Activated CD4-positive, alpha-beta T cell treated with anti-CD3 and anti-CD28 coated beads, Interleukin-2, amount 10 ng/mL, durations not matched to agents 24 days and 14 days (primary cell): ENCODE results near the gene FXYD3. TPM values are rescaled to one million over a fixed set of nuclear protein-coding genes. Genes with fewer than 3 reads are reported as not detected.
A peak's percentile ranks its signal among the peaks of the same experiment; 100 is the strongest.

ENCODE experiments used
- DNase-seq: peaks from one replicate; pipeline ENCODE4 v3.0.0; 2022
- H3K27ac Mint-ChIP-seq: one replicate; pipeline ENCODE4 v1.8.0; 2022; ENCODE audit warnings: mild to moderate bottlenecking, mixed read lengths
- H3K27me3 Mint-ChIP-seq: one replicate; pipeline ENCODE4 v1.8.0; 2022; ENCODE audit warnings: mixed read lengths
- H3K36me3 Mint-ChIP-seq: one replicate; pipeline ENCODE4 v1.8.0; 2022; ENCODE audit warnings: low read depth, mild to moderate bottlenecking, mixed read lengths
- H3K4me1 Mint-ChIP-seq: one replicate; pipeline ENCODE4 v1.8.0; 2021; ENCODE audit warnings: mixed read lengths
- H3K4me3 Mint-ChIP-seq: one replicate; pipeline ENCODE4 v1.8.0; 2022; ENCODE audit warnings: mild to moderate bottlenecking, moderate library complexity, mixed read lengths
- H3K9me3 Mint-ChIP-seq: one replicate; pipeline ENCODE4 v1.8.0; 2021; ENCODE audit warnings: mixed read lengths
- intact Hi-C: fragments of 100-400 bp; cut with micrococcal nuclease; formaldehyde crosslinking; loops from one replicate; pipeline ENCODE4 v1.15.1; 2023
- total RNA-seq: library from RNA; stranded (reverse); gene quantifications from 2 replicates; pipeline ENCODE4 v1.2.3, GENCODE V29; 2022

FXYD3 gene
- total RNA-seq, 1 donor from 2014 or later = not detected

- H3K36me3 Mint-ChIP-seq = peaks cover 93% of the 10 kb centered on the region
- H3K27me3 Mint-ChIP-seq = no peaks in the 10 kb centered on the region
- no peak overlapping the region for H3K4me3 Mint-ChIP-seq
- peaks cover 31% of the 10 kb centered on the region for H3K4me1 Mint-ChIP-seq
- no peak overlapping the region for H3K27ac Mint-ChIP-seq
- peaks cover 36% of the 10 kb centered on the region for H3K9me3 Mint-ChIP-seq
- DNase-seq = no peak
- intact Hi-C loops = no loop called here
Measured at GRCh38 chr19:35165200-35166058, 49.8 kb downstream of the FXYD3 start.

DNA sequence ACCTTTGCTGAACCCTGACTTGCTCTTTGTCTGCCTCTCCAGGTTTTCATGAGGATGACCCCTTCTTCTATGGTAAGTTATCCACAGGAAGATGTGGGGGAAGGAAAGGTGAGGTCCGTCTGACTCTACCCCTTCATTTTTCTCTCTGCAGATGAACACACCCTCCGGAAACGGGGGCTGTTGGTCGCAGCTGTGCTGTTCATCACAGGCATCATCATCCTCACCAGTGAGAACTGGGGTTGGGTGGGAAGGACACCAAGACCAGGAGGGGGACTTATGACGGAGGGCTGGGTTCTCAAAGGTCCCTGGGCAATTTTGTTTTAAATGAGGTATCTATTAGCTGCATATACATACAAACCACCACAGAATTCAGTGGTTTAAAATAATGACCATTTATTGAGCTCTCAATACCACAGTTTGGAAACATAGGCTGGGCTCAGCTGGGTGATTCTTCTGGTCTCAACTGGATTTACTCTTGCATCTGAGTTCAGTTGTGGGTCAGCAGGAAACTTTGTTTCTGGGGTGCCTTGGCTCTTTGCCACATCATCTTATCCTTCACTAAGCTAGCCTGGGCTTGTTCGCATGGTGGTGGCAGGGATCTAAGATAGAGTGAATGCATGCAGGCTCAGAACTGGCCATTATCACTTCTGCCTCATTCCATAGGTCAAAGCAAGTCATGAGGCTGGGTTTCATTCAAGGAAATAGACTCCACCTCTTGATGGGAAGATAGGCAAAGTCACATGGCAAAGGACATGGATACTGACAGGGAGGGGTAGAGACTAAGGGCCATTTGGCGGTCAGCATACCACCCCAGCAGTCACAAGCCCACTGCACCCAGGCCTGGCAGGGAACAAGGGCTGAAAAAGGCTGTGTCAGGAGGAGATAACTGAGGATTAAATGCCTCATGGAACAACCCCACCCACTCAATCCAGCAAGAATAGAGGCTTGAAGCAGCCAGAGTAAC is 50.8 kb downstream of the FXYD3 start:
- H3K4me3 Mint-ChIP-seq = peak overlapping the region; percentile 32
- H3K27ac Mint-ChIP-seq = peak overlapping the region; percentile 84
- intact Hi-C loops = no loop called here
- peaks cover 90% of the 10 kb centered on the region for H3K36me3 Mint-ChIP-seq
- H3K9me3 Mint-ChIP-seq = peaks cover 30% of the 10 kb centered on the region
- H3K27me3 Mint-ChIP-seq = no peaks in the 10 kb centered on the region
- H3K4me1 Mint-ChIP-seq = peaks cover 32% of the 10 kb centered on the region
- no peak for DNase-seq

GRCh38 chr19:35167251-35168119 is 51.9 kb downstream of the FXYD3 start:
- Mint-ChIP-seq H3K4me1 (peaks cover 34% of the 10 kb centered on the region), H3K4me3 (peak overlapping the region; percentile 32), H3K27ac (peak overlapping the region; percentile 84), H3K27me3 (no peaks in the 10 kb centered on the region), H3K9me3 (peaks cover 22% of the 10 kb centered on the region), H3K36me3 (peaks cover 88% of the 10 kb centered on the region)
- intact Hi-C loops = no loop called here
- DNase-seq = no peak

DNA sequence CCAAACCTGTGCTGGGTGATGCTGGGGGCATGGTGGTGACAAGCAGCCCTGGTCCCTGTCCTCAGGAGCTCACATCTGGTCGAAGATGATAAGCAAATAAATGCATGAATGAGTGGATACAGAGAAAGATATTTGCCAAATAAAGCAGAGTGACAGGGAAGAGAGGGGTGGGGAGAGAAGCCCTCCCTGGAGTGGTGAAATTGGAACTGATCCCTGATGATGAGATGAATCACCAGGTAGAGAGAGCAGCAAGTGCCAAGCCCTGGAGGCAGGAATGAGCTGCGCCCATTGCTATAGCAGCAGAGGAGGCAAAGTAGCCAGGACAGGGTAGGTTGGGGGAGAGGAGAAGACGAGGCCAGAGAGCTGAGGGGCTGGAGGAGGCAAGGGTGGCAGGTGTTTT is 52.6 kb downstream of the FXYD3 start:
- H3K36me3 Mint-ChIP-seq = peaks cover 88% of the 10 kb centered on the region
- H3K4me3 Mint-ChIP-seq = no peak overlapping the region
- H3K4me1 Mint-ChIP-seq = peaks cover 34% of the 10 kb centered on the region
- no peaks in the 10 kb centered on the region for H3K27me3 Mint-ChIP-seq
- no peak for DNase-seq
- intact Hi-C loops = no loop called here
- H3K27ac Mint-ChIP-seq = peak overlapping the region; percentile 40
- peaks cover 19% of the 10 kb centered on the region for H3K9me3 Mint-ChIP-seq

GRCh38 chr19:35169221-35169995 is 53.8 kb downstream of the FXYD3 start:
- H3K27ac Mint-ChIP-seq = peak overlapping the region; percentile 81
- H3K4me1 Mint-ChIP-seq = peaks cover 34% of the 10 kb centered on the region
- intact Hi-C loops = no loop called here
- peaks cover 12% of the 10 kb centered on the region for H3K9me3 Mint-ChIP-seq
- no peak for DNase-seq
- H3K36me3 Mint-ChIP-seq = peaks cover 81% of the 10 kb centered on the region
- H3K27me3 Mint-ChIP-seq = no peaks in the 10 kb centered on the region
- H3K4me3 Mint-ChIP-seq = no peak overlapping the region

- Mint-ChIP-seq H3K27ac (peak overlapping the region; percentile 60), H3K9me3 (peaks cover 7% of the 10 kb centered on the region), H3K36me3 (peaks cover 70% of the 10 kb centered on the region), H3K4me1 (peaks cover 34% of the 10 kb centered on the region), H3K4me3 (no peak overlapping the region), H3K27me3 (no peaks in the 10 kb centered on the region)
- intact Hi-C loops = no loop called here
- DNase-seq = no peak
Measured at GRCh38 chr19:35170359-35171061, 54.9 kb downstream of the FXYD3 start.

GRCh38 chr19:35171730-35172129 is 56.1 kb downstream of the FXYD3 start:
- peaks cover 58% of the 10 kb centered on the region for H3K36me3 Mint-ChIP-seq
- DNase-seq = no peak

More at GRCh38 chr19:35171730-35172129, 56.1 kb downstream of the FXYD3 start:
- H3K9me3 Mint-ChIP-seq = no peaks in the 10 kb centered on the region
- H3K27me3 Mint-ChIP-seq = no peaks in the 10 kb centered on the region
- peaks cover 28% of the 10 kb centered on the region for H3K4me1 Mint-ChIP-seq
- H3K27ac Mint-ChIP-seq = peak overlapping the region; percentile 65
- H3K4me3 Mint-ChIP-seq = no peak overlapping the region
- intact Hi-C loops = no loop called here

Other genes with a start within 250 kb of the FXYD3 start
- gene ZNF30, start 188.9 kb upstream of the FXYD3 start, total RNA-seq = 3.6 and 4.4 TPM in 2 replicates
- 5.0 and 5.8 TPM in 2 replicates for gene ZNF792, start 151.6 kb upstream of the FXYD3 start, total RNA-seq
- 160 and 176 TPM in 2 replicates for gene GRAMD1A, start 115.5 kb upstream of the FXYD3 start, total RNA-seq
- gene SCN1B, start 85.4 kb upstream of the FXYD3 start, total RNA-seq = 0.78 and 0.96 TPM in 2 replicates
- 0.09 TPM in 1 of 2 replicates, not detected in the other for gene HPN, start 74.1 kb upstream of the FXYD3 start, total RNA-seq
- gene LGI4, start 19.2 kb downstream of the FXYD3 start, total RNA-seq = 0.07 and 0.16 TPM in 2 replicates
- gene FXYD1, start 23.0 kb downstream of the FXYD3 start, total RNA-seq = 0.79 TPM in 1 of 2 replicates, not detected in the other
- gene FXYD7, start 27.4 kb downstream of the FXYD3 start, total RNA-seq = 0.23 TPM in 1 of 2 replicates, not detected in the other
- 273 and 286 TPM in 2 replicates for gene FXYD5, start 38.9 kb downstream of the FXYD3 start, total RNA-seq
- not detected in 2 replicates for gene FAM187B, start 112.9 kb downstream of the FXYD3 start, total RNA-seq
- 2.2 and 2.8 TPM in 2 replicates for gene LSR, start 133.2 kb downstream of the FXYD3 start, total RNA-seq
- 147 TPM in 2 replicates for gene USF2, start 153.1 kb downstream of the FXYD3 start, total RNA-seq
- gene HAMP, start 166.7 kb downstream of the FXYD3 start, total RNA-seq = 0.40 TPM in 2 replicates
- gene MAG, start 176.3 kb downstream of the FXYD3 start, total RNA-seq = 0.17 TPM in 1 of 2 replicates, not detected in the other
- gene CD22, start 213.4 kb downstream of the FXYD3 start, total RNA-seq = 3.4 and 4.1 TPM in 2 replicates
- gene FFAR1, start 232.1 kb downstream of the FXYD3 start, total RNA-seq = 0.12 and 0.14 TPM in 2 replicates
- 0.21 and 0.69 TPM in 2 replicates for gene FFAR3, start 242.6 kb downstream of the FXYD3 start, total RNA-seq